COLO668 (cell line): ENCODE measurements around the gene OR2D3.
"Not testable (repeated sequence)": the region's sequence is repeated elsewhere in the genome, so short reads cannot be mapped to it uniquely, and the experiment has no call there.

Experiments
- DNase-seq: peaks from one replicate; lab custom pipeline; 2025; ENCODE audit not compliant: unreplicated experiment; lab: John Stamatoyannopoulos, UW

OR2D3 gene

DNA sequence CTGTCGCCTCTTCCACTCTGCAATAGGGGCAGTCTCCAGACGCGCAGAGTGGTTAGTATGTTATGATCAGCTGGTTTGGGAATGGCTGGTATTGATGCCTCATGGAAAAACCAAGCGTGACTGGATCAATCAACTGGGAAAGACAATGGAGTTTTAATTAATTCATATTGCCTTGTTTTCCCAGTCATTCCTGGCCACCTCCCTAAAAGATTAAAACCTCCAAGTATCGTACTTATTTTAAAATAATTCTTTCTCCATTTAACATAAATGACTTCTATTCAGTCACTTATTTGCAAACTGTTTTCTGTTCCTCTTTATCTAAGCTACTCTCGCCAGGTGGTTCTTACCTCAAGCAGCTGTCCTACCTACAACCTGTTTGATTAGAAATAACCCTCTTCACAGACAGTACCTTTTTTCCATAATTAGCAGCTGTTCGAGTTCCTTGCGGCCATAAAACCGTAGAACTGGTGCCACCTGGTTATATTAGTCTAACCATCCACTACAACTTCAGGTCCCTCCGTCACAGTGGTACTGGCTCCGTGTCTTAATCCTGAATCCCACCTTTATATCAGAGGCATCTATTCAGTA lies 6.3 kb downstream of the OR2D3 start:
- peak; percentile 26 for DNase-seq

DNA sequence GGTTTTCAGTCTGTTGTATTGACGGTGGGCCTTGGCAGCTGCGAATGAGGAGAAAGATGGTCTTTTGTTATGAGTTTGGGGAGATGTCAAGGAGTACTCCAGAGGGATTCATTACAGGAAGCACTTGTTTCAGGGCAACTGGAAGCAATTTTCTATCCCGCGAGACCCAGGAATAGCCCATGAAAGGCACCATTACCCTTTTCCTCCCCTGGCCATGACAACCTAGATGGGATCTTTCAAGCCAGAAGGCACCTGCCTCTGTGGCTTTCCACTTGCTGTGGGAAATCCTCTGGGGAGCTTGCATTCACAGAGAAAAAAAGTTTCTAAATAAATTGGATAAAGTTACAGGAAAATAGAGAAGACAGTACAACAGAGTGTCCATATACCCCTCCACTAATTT lies 8.1 kb downstream of the OR2D3 start:
- DNase-seq, result no peak

DNA sequence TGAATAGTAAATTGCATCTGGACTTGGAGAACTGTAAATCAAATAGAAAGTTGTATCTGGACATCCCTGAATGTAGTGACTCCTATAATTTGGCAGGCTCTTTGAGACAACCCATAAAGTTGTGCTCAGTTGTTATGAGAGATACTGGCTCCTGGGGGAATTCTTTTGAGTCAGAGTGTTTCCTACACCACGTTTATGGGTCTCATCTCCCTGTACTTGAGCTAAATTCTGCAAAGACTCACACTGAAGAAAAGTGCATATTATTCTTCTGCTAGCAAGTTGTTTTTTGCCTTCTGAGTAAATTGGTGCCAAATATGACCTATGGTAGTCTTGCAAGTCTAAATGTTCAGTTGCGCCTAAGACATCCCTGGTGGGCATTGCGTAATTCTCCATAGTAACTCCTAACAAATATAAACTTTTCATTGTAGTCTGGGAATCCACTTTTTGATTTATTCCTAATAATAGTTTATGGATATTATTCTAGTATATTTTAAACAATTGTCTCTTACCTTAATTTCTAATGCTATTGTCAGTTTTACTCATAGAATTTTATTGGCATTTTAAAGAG lies 10.4 kb downstream of the OR2D3 start:
- DNase-seq, result no peak

DNA sequence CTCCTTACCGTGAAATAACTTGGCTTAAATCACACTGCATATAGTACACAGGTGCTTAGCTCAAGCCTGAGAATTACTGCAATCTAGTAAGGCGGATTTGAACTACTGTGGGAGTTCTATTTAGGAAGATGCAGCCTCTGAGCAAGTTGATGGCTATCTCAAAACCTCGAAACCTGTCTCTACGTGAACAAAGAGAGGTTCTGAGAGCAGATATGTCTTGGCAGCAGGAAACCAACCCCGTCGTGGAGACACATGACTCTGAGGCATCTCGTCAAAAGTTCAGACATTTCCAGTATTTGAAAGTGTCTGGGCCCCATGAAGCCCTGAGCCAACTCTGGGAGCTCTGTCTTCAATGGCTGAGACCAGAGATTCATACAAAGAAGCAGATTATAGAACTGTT lies 11.3 kb downstream of the OR2D3 start:
- no peak for DNase-seq

DNA sequence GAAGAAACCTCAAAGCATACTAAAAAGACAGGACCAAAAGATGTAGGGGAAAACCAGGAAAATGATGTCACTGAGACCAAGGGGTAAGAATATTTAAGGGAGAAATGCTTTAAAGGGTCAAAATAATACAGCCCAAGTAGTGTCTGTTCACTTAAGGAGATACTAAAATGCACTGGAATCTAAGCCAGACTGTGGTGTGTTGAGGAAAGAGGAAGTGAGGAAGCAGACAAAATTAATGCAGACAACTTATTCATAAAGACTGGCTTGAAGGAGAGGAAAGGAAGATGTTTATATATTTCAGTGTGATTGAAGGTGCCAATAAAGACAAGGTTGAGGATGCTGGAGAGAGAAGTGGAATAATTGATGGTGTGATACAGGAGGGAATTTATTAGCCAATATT lies 21.2 kb downstream of the OR2D3 start:
- DNase-seq, result no peak

DNA sequence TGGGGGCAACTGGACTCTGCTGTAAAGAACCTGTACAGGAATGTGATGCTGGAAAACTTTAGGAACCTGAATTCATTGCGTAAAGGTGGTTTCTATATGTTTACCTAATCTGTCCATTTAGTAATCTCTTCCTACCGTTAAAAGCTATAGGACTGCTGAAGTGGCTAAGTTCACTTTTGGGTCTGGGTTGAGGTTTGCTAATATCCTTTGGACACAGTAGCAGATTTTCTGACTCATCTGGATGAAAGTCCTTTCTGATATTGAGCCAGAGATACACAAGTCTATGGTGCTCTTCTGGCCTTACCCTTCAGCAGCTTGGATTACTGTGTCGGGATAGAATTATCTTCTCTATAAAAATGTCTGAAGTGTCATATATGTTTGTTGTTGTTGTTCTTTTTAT lies 22.3 kb downstream of the OR2D3 start:
- no peak for DNase-seq

DNA sequence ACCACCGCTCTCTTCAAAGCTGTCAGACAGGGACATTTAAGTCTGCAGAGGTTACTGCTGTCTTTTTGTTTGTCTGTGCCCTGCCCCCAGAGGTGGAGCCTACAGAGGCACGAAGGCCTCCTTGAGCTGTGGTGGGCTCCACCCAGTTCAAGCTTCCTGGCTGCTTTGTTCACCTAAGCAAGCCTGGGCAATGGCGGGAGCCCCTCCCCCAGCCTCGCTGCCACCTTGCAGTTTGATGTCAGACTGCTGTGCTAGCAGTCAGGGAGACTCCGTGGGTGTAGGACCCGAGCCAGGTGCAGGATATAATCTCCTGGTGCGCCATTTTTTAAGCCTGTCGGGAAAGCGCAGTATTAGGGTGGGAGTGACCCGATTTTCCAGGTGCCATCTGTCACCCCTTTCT lies 33.4 kb downstream of the OR2D3 start:
- not testable (repeated sequence) for DNase-seq

DNA sequence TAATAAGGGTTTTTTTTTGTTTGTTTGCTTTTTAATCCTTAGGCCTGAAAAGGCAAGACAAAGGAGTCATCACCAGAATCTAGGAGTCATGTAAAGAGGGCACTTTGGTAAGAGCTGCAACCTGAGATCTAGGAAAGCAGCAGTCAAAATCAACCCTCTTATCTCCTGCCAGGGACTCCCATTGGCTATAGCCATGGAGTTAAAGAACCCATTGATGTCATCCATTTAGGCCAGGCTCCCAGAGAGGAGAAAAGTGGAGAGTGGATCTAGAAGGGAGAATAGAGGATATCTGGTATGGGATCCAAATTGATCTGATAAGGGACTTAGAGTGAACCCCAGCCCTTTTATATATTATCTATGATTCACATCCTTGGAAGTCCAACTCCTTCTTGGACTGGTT lies 41.3 kb downstream of the OR2D3 start:
- DNase-seq, result no peak

DNA sequence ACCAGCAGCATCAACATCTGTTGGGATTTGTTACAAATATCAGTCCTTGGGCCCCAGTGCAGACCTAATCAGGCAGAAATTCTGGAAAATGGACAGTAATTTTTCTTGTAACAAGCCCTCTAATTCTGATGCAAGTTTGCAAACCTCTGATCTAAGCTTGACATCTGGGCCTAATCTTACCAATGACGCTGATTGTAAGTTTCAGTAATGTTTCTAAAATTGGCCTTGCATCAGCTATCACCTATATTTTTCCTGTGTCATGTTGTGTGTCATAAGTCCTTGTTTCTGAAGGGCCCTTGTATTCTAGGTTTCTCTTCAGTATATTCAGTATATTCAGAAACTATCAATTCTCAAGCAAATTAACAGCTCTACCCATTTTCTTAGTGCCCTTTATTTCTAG lies 41.9 kb downstream of the OR2D3 start:
- no peak for DNase-seq

DNA sequence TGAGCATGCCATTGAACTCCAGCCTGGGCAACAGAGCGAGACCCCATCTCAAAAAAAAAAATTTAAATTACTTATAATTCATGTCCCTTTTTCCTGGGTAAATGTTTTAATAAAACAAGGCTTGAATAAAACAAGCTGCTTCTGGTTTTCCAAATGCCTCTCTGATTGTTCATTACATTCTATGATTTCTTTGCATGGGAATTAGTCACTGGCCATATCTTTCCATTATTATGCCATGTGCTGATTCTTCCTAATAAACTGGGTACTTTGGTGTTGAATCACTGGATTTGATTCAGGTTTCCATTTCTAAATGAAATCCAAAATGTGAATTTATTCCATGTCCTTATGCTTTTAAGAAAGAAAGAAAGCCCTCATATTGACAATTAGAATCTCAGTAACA lies 48.0 kb downstream of the OR2D3 start:
- DNase-seq, result no peak

DNA sequence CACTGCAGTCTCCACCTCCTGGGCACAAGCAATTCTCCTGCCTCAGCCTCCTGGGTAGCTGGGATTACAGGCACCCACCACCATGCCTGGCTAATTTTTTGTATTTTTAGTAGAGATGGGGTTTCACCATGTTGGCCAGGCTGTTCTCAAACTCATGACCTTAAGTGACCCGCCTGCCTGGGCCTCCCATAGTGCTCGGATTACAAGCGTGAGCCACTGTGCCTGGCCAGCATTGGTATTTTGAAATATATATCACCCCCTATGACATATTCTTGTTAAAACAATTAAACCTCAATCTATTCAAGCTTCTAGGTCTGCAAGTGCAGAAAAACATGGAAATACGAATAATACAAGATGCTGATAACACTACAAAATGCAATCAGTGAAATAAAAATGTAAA lies 49.1 kb downstream of the OR2D3 start:
- not testable (repeated sequence) for DNase-seq
